Activated CD4-positive, alpha-beta T cell treated with anti-CD3 and anti-CD28 coated beads for 36 hours (primary cell): ENCODE measurements around the gene ASIC2. TPM values are rescaled to one million over a fixed set of nuclear protein-coding genes. Genes with fewer than 3 reads are reported as not detected.

ENCODE experiments used
- ATAC-seq: fragments of 200-7000 bp; cut with Tn5 transposase; one replicate; pipeline ENCODE4 v1.10.0; 2021; ENCODE audit warnings: mild to moderate bottlenecking, moderate library complexity
- CTCF ChIA-PET: fragments of 350-600 bp; sonication (Branson Sonifier 250); formaldehyde crosslinking; loops from one replicate; lab custom pipeline; 2021; ENCODE audit warnings: antibody characterized with exemption; lab: Charles Lee
- POLR2A ChIA-PET: fragments of 350-600 bp; sonication (Branson Sonifier 250); formaldehyde crosslinking; loops from one replicate; lab custom pipeline; 2021; ENCODE audit warnings: antibody characterized with exemption, inconsistent platforms; lab: Charles Lee
- DNase-seq: peaks from one replicate; pipeline ENCODE4 v3.0.0-alpha.2; 2020
- H3K27ac Mint-ChIP-seq: one replicate; pipeline ENCODE4 v1.8.0; 2021; ENCODE audit warnings: mixed read lengths
- H3K27me3 Mint-ChIP-seq: one replicate; pipeline ENCODE4 v1.8.0; 2021; ENCODE audit warnings: mixed read lengths
- H3K36me3 Mint-ChIP-seq: one replicate; pipeline ENCODE4 v1.8.0; 2021; ENCODE audit warnings: low read depth, mixed read lengths
- H3K4me1 Mint-ChIP-seq: one replicate; pipeline ENCODE4 v1.8.0; 2021; ENCODE audit warnings: mixed read lengths
- H3K4me3 Mint-ChIP-seq: one replicate; pipeline ENCODE4 v1.8.0; 2021; ENCODE audit warnings: mild to moderate bottlenecking, moderate library complexity, mixed read lengths
- H3K9me3 Mint-ChIP-seq: one replicate; pipeline ENCODE4 v1.8.0; 2021; ENCODE audit warnings: low read depth, mixed read lengths
- intact Hi-C, 2 experiments: fragments of 100-400 bp; cut with DNase I in 1 of 2; cut with micrococcal nuclease in 1 of 2; formaldehyde crosslinking; loops; one replicate each; pipeline versions ENCODE4 v1.14.2 to v1.15.1; 2022 to 2024; cut with DNase I, micrococcal nuclease
- total RNA-seq, 2 experiments: library from RNA; stranded (reverse); gene quantifications; one replicate each; pipeline ENCODE4 v1.2.3, GENCODE V29; 2021

The ASIC2 gene
- total RNA-seq, 2 experiments from 2014 or later: not detected

GRCh38 chr17:33142705-33143299 lies 150.3 kb downstream of the ASIC2 start:
- Mint-ChIP-seq H3K4me3 (no peak overlapping the region), H3K27ac (no peak overlapping the region), H3K9me3 (no peaks in the 10 kb centered on the region), H3K36me3 (no peaks in the 10 kb centered on the region), H3K27me3 (peaks cover 7% of the 10 kb centered on the region), H3K4me1 (no peaks in the 10 kb centered on the region)
- ATAC-seq (no peak), DNase-seq (peak; percentile 37)
- ChIA-PET CTCF (no interaction called here), POLR2A (no interaction called here)
- intact Hi-C loops: no loop called here

- ChIA-PET CTCF (no interaction called here), POLR2A (no interaction called here)
- ATAC-seq (no peak), DNase-seq (no peak)
- Mint-ChIP-seq H3K27me3 (peaks cover 9% of the 10 kb centered on the region), H3K4me3 (no peak overlapping the region), H3K4me1 (no peaks in the 10 kb centered on the region), H3K9me3 (no peaks in the 10 kb centered on the region), H3K27ac (no peak overlapping the region), H3K36me3 (no peaks in the 10 kb centered on the region)
- intact Hi-C loops: no loop called here
Measured at GRCh38 chr17:33140413-33141099, 152.5 kb downstream of the ASIC2 start.

- ChIA-PET POLR2A (no interaction called here), CTCF (no interaction called here)
- ATAC-seq (no peak), DNase-seq (no peak)
- intact Hi-C loops: no loop called here
- Mint-ChIP-seq H3K4me1 (no peaks in the 10 kb centered on the region), H3K27me3 (peaks cover 12% of the 10 kb centered on the region), H3K36me3 (no peaks in the 10 kb centered on the region), H3K4me3 (no peak overlapping the region), H3K27ac (no peak overlapping the region), H3K9me3 (no peaks in the 10 kb centered on the region)
Measured at GRCh38 chr17:33138627-33139026, 154.5 kb downstream of the ASIC2 start.

GRCh38 chr17:33137426-33137825 lies 155.7 kb downstream of the ASIC2 start:
- DNase-seq: no peak
- Mint-ChIP-seq H3K36me3 (no peaks in the 10 kb centered on the region), H3K27me3 (peaks cover 15% of the 10 kb centered on the region), H3K27ac (no peak overlapping the region), H3K4me1 (no peaks in the 10 kb centered on the region), H3K4me3 (no peak overlapping the region), H3K9me3 (no peaks in the 10 kb centered on the region)
- ChIA-PET CTCF (no interaction called here), POLR2A (no interaction called here)
- intact Hi-C loops: no loop called here
- ATAC-seq: no peak

DNA sequence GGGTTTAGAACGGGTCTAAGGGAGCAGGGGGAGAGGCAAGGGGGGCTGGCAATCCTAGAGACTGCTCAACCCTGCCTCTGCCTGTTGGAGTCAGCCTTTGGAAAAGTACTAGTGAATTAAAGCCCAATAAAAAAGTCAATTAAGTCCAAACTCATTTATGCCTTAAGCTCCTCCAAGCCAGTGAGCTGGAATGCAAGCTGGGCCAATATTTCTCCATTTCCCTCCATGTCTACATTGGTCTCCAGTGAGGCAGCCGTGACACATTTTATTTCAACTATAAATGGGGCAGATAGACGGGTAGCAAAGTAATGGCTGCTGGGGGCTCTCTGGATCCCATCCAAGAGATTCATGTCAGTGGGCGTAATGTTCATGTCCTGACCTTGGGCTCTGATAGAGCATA lies 157.4 kb downstream of the ASIC2 start:
- H3K4me1 Mint-ChIP-seq: no peaks in the 10 kb centered on the region
- POLR2A ChIA-PET: no interaction called here
- intact Hi-C loops: no loop called here
- no peaks in the 10 kb centered on the region for H3K36me3 Mint-ChIP-seq
- DNase-seq: no peak
- H3K27ac Mint-ChIP-seq: no peak overlapping the region
- peaks cover 15% of the 10 kb centered on the region for H3K27me3 Mint-ChIP-seq
- CTCF ChIA-PET: no interaction called here
- no peak for ATAC-seq
- H3K4me3 Mint-ChIP-seq: no peak overlapping the region
- no peaks in the 10 kb centered on the region for H3K9me3 Mint-ChIP-seq

GRCh38 chr17:33131620-33132019 lies 161.5 kb downstream of the ASIC2 start:
- CTCF ChIA-PET: no interaction called here
- Mint-ChIP-seq H3K4me1 (no peaks in the 10 kb centered on the region), H3K27ac (no peak overlapping the region), H3K36me3 (no peaks in the 10 kb centered on the region), H3K9me3 (no peaks in the 10 kb centered on the region), H3K4me3 (no peak overlapping the region), H3K27me3 (peaks cover 23% of the 10 kb centered on the region)
- DNase-seq (no peak), ATAC-seq (no peak)
- POLR2A ChIA-PET: no interaction called here
- intact Hi-C loops: no loop called here

DNA sequence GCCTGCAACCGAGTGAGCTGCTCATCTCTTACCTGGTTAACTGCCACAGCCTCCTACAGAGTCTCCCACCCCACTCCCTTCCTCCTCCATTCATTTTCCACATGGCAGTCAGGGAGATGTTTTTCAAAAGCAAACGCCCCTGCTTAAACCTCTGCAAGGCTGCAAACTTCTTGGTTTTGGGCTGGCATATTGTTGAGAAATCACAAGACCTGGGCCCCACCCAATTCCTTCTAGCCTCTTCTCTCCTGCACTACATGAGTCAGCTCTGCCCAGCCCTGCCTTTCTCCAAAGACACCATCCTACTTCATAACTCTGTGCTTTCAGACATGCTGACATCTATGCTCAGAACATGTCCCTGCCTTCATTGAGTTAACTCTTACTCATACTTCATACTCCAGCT lies 165.4 kb downstream of the ASIC2 start:
- ChIA-PET CTCF (no interaction called here), POLR2A (no interaction called here)
- Mint-ChIP-seq H3K9me3 (no peaks in the 10 kb centered on the region), H3K4me3 (no peak overlapping the region), H3K27ac (no peak overlapping the region), H3K4me1 (no peaks in the 10 kb centered on the region), H3K27me3 (peaks cover 16% of the 10 kb centered on the region), H3K36me3 (no peaks in the 10 kb centered on the region)
- DNase-seq (no peak), ATAC-seq (no peak)
- intact Hi-C loops: no loop called here

DNA sequence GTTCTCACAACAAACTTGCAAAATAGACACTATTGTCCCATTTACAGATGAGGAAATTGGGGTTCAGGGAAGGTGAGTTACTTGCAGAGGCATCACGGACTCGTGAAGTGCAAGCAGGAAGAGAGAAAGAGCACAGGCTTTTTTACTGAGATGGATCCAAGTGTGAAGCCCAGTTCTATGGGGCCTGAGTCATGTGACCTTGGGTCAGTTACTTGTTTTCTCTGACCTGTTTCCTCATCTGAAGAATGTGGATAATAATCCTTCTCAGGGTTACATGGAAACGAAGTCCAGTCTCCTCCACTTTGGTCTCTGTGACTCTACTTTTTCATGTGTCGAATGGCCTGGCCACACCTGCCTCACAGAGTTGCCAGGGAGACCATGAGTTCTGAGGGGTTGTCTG lies 167.0 kb downstream of the ASIC2 start:
- H3K4me3 Mint-ChIP-seq: no peak overlapping the region
- no peaks in the 10 kb centered on the region for H3K36me3 Mint-ChIP-seq
- H3K4me1 Mint-ChIP-seq: no peaks in the 10 kb centered on the region
- intact Hi-C loops: no loop called here
- H3K9me3 Mint-ChIP-seq: no peaks in the 10 kb centered on the region
- ATAC-seq: no peak
- CTCF ChIA-PET: no interaction called here
- POLR2A ChIA-PET: no interaction called here
- H3K27me3 Mint-ChIP-seq: peaks cover 25% of the 10 kb centered on the region
- DNase-seq: no peak
- no peak overlapping the region for H3K27ac Mint-ChIP-seq

- CTCF ChIA-PET: no interaction called here
- intact Hi-C loops: no loop called here
- POLR2A ChIA-PET: no interaction called here
- Mint-ChIP-seq H3K9me3 (no peaks in the 10 kb centered on the region), H3K27ac (no peak overlapping the region), H3K27me3 (peaks cover 23% of the 10 kb centered on the region), H3K36me3 (no peaks in the 10 kb centered on the region), H3K4me1 (no peaks in the 10 kb centered on the region), H3K4me3 (no peak overlapping the region)
- ATAC-seq: no peak
- DNase-seq: no peak
Measured at GRCh38 chr17:33125552-33125950, 167.5 kb downstream of the ASIC2 start.

DNA sequence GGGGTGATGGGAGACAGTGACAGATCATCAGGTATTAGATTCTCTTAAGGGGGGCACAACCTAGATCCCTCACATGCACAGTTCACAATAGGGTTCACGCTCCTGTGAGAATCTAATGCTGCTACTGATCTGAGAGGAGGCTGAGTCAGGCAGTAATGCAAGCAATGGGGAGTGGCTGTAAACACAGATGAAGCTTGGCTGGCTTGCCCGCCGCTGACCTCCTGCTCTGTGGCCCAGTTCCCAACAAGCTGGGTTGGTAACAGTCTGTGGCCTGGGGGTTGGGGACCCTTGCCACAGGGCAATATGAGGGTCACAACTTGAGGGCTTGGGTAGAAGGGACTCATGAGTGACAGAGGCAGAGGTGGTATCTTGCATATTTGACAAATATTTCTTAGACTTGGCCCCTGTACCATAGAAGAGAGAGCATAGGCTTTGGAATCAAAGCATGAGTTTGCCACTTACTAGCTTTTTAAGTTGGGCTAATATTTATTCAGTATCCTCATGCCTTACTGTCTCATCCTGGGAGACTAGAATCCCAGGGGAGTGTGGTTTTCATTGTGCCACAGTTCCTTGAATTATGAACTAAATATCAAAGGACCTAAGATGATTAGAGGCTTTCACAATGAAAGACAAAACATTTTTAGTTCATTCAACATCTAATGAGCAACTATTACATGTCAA lies 168.1 kb downstream of the ASIC2 start:
- no peak for DNase-seq
- Mint-ChIP-seq H3K9me3 (no peaks in the 10 kb centered on the region), H3K36me3 (no peaks in the 10 kb centered on the region), H3K27me3 (peaks cover 21% of the 10 kb centered on the region), H3K4me3 (no peak overlapping the region), H3K4me1 (no peaks in the 10 kb centered on the region), H3K27ac (no peak overlapping the region)
- ChIA-PET POLR2A (no interaction called here), CTCF (no interaction called here)
- intact Hi-C loops: no loop called here
- no peak for ATAC-seq

- Mint-ChIP-seq H3K27me3 (peaks cover 14% of the 10 kb centered on the region), H3K36me3 (no peaks in the 10 kb centered on the region), H3K4me1 (no peaks in the 10 kb centered on the region), H3K27ac (no peak overlapping the region), H3K4me3 (no peak overlapping the region), H3K9me3 (no peaks in the 10 kb centered on the region)
- ChIA-PET CTCF (no interaction called here), POLR2A (no interaction called here)
- intact Hi-C loops: no loop called here
- no peak for DNase-seq
- no peak for ATAC-seq
Measured at GRCh38 chr17:33124185-33124584, 168.9 kb downstream of the ASIC2 start.

GRCh38 chr17:33121756-33122155 lies 171.3 kb downstream of the ASIC2 start:
- Mint-ChIP-seq H3K27ac (no peak overlapping the region), H3K36me3 (no peaks in the 10 kb centered on the region), H3K9me3 (no peaks in the 10 kb centered on the region), H3K4me3 (no peak overlapping the region), H3K27me3 (peaks cover 12% of the 10 kb centered on the region), H3K4me1 (no peaks in the 10 kb centered on the region)
- POLR2A ChIA-PET: no interaction called here
- DNase-seq: no peak
- ATAC-seq: no peak
- CTCF ChIA-PET: interaction anchor here (0.9 kb wide), 1 partner anchor 9 kb away, joined by 3 read pairs; no protein-coding TSS in a partner anchor
- intact Hi-C loops: no loop called here
